Thyroid gland (tissue), 4 donors: Measurements from ENCODE around the gene CCDC70.

Experiments used
- CTCF ChIP-seq, 6 experiments: fragments of 200-600 bp in 3 of 6; fragments of 450-650 bp in 3 of 6; sonication (generic) in 3 of 6; IDR thresholded peaks; one replicate each; pipeline ENCODE4 v1.5.1; 2016 to 2019; ENCODE audit warnings: antibody characterized with exemption in 6 of 6, mild to moderate bottlenecking in 2 of 6, inconsistent platforms in 1 of 6, moderate library complexity in 1 of 6
- POLR2A ChIP-seq, 2 donors: fragments of 450-650 bp; IDR thresholded peaks; one replicate each; pipeline ENCODE4 v1.6.1; 2017; ENCODE audit warnings: antibody characterized with exemption in 2 of 2, mild to moderate bottlenecking in 2 of 2, moderate library complexity in 1 of 2

DNA sequence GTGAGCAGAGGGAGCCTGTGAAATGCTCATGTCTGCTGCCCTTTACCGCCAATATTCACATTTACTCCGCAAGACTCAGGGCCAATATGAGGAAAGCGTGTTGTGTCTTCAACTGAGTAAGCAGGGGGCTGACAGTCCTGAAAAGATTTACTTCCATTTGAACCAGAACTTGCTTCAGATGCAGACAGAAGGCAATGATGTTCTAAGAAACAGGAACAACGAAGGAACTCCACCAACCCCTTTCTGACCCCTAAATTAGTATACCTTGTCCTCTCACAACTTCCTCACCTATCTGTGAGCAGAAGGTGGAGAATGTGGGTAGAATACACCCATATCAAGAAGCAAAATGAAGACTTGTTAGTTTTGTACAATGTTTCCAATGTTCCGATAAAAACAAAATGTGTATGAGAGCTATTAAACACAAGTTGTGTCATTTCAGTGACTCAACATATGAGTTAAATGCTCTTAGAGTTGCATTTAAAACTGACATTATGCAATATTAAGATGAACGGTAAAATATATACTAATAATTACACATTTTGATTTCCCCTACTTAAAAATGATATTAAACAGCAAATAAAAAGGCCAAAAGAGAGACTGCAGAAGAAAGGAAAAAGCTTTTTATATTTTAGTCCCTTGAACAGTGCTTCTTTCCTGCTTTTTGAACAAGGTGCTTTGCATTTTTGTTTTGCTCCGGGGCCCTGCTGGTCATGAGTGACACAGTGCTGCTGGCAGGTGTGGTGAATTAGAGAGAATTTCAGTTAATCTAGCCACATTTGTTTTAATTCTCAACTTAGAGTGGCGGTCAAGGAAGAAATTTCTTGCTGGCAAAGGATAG, 32.8 kb upstream of the CCDC70 start:
- no peak for TF ChIP-seq POLR2A (IDR thresholded peaks at IDR 0.05)
- no peak for TF ChIP-seq CTCF (IDR thresholded peaks at IDR 0.05)
